Measurements from ENCODE around the gene NR5A1.

Gene NR5A1

GRCh38 chr9:124541824-124542223, 34.6 kb upstream of the NR5A1 start:
- TF ChIP-seq FOXP2 (optimal IDR thresholded peaks at IDR 0.05; ENCODE audit: control extremely low read depth, extremely low read length, insufficient read depth) (no peak), EZH2 (IDR thresholded peaks at IDR 0.05) (no peak), POLR2AphosphoS5 (IDR thresholded peaks at IDR 0.05; ENCODE audit: borderline replicate concordance, low read depth, low read length) (no peak)
- no peaks in the 10 kb centered on the region for H3K9me3 ChIP-seq (ENCODE audit: low read depth, low read length)

DNA sequence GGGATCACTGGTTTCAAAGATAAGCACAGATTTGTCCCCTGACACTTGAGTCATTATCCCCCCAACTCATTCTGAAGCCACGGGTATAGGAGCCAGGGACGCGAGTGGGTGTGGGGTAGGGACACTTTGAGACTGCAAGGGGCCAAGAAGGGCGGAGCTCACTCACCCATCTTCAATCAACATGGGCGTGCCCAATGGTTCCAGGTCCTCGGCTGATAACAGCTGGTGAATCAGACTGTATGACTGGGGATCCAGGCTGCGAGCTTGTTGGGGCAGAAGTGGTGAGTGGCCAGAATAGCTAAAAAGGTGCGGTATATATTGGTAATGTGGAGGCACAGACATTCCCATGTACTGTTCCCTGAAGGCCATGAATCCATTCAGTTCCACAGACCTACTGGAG, 30.7 kb upstream of the NR5A1 start:
- H3K36me3 ChIP-seq (ENCODE audit: insufficient read depth, low read length) = no peaks in the 10 kb centered on the region; the same call in 1 of the 2 replicates
- H3K4me3 ChIP-seq = no peak overlapping the region
- H3K9ac ChIP-seq (ENCODE audit: insufficient read length) = no peak overlapping the region
- DNase-seq (ENCODE audit: low read depth, low spot score) = no peak
- no peaks in the 10 kb centered on the region for H3K9me3 ChIP-seq (ENCODE audit: low read depth, low read length)
- TF ChIP-seq POLR2AphosphoS5 (IDR thresholded peaks at IDR 0.05; ENCODE audit: borderline replicate concordance, low read depth, low read length) (no peak), FOXP2 (optimal IDR thresholded peaks at IDR 0.05; ENCODE audit: control extremely low read depth, extremely low read length, insufficient read depth) (no peak), EZH2 (IDR thresholded peaks at IDR 0.05) (no peak)
- no peak overlapping the region for H3K27ac ChIP-seq

More at GRCh38 chr9:124541824-124542223, 34.6 kb upstream of the NR5A1 start:
- Histone ChIP-seq H3K36me3 (ENCODE audit: insufficient read depth, low read length) (no peaks in the 10 kb centered on the region; the same call in 1 of the 2 replicates), H3K9ac (ENCODE audit: insufficient read length) (no peak overlapping the region), H3K27ac (no peak overlapping the region), H3K4me3 (no peak overlapping the region)
- DNase-seq (ENCODE audit: low read depth, low spot score) = no peak

GRCh38 chr9:124535846-124536245, 28.6 kb upstream of the NR5A1 start:
- H3K36me3 ChIP-seq (ENCODE audit: insufficient read depth, low read length) = no peaks in the 10 kb centered on the region; the same call in 1 of the 2 replicates
- no peak overlapping the region for H3K27ac ChIP-seq
- no peak overlapping the region for H3K4me3 ChIP-seq
- no peak overlapping the region for H3K9ac ChIP-seq (ENCODE audit: insufficient read length)
- TF ChIP-seq POLR2AphosphoS5 (IDR thresholded peaks at IDR 0.05; ENCODE audit: borderline replicate concordance, low read depth, low read length) (no peak), FOXP2 (optimal IDR thresholded peaks at IDR 0.05; ENCODE audit: control extremely low read depth, extremely low read length, insufficient read depth) (no peak), EZH2 (IDR thresholded peaks at IDR 0.05) (no peak)
- H3K9me3 ChIP-seq (ENCODE audit: low read depth, low read length) = no peaks in the 10 kb centered on the region
- DNase-seq (ENCODE audit: low read depth, low spot score) = no peak

GRCh38 chr9:124532897-124533296, 25.7 kb upstream of the NR5A1 start:
- Histone ChIP-seq H3K27ac (no peak overlapping the region), H3K36me3 (ENCODE audit: insufficient read depth, low read length) (no peaks in the 10 kb centered on the region; the same call in 1 of the 2 replicates), H3K9me3 (ENCODE audit: low read depth, low read length) (no peaks in the 10 kb centered on the region), H3K4me3 (no peak overlapping the region), H3K9ac (ENCODE audit: insufficient read length) (no peak overlapping the region)
- TF ChIP-seq POLR2AphosphoS5 (IDR thresholded peaks at IDR 0.05; ENCODE audit: borderline replicate concordance, low read depth, low read length) (no peak), EZH2 (IDR thresholded peaks at IDR 0.05) (no peak), FOXP2 (optimal IDR thresholded peaks at IDR 0.05; ENCODE audit: control extremely low read depth, extremely low read length, insufficient read depth) (no peak)
- no peak for DNase-seq (ENCODE audit: low read depth, low spot score)

DNA sequence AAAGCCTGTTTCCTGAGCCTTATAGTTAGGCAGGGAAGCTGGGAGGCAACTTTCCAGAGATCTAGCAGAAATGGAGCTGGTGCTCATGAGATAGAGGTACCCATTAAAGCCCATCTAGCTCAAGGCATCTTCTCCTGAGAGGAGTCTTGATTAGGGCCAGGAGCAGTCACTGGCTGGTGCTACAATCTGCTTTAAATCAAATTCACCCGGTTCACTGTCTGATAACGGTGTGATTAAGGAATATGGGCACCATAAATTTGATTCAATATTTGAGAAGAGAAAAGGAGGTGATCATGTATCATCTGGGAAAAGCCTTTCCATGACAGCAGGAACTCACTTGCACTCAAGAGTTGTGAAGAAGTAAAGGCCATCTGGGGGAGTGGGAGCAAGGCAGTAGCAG, 23.9 kb upstream of the NR5A1 start:
- Histone ChIP-seq H3K9ac (ENCODE audit: insufficient read length) (no peak overlapping the region), H3K36me3 (ENCODE audit: insufficient read depth, low read length) (no peaks in the 10 kb centered on the region), H3K4me3 (no peak overlapping the region), H3K27ac (no peak overlapping the region), H3K9me3 (ENCODE audit: low read depth, low read length) (no peaks in the 10 kb centered on the region)
- TF ChIP-seq EZH2 (IDR thresholded peaks at IDR 0.05) = no peak
- TF ChIP-seq POLR2AphosphoS5 (IDR thresholded peaks at IDR 0.05; ENCODE audit: borderline replicate concordance, low read depth, low read length) = no peak
- no peak for TF ChIP-seq FOXP2 (optimal IDR thresholded peaks at IDR 0.05; ENCODE audit: control extremely low read depth, extremely low read length, insufficient read depth)
- no peak for DNase-seq (ENCODE audit: low read depth, low spot score)

DNA sequence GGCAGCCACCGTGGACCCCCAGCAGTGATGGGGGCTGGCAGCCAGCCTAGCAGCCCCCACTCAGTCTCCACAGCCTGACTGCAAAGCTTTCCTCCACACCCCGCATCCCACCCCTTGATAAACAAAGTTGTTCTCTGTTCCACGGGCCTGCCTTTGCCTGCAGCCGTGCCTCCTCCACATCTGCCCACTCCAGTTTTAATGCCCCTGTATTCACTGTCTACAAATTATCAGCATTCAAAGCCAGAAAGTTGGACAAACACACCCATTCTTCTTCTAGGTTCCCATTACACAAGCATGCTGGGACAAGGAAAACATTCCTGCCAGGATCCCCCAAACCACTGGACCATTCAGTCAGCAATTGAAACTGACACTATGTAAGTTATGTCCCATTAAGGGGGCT, 23.0 kb upstream of the NR5A1 start:
- no peak overlapping the region for H3K27ac ChIP-seq
- no peak overlapping the region for H3K4me3 ChIP-seq
- TF ChIP-seq POLR2AphosphoS5 (IDR thresholded peaks at IDR 0.05; ENCODE audit: borderline replicate concordance, low read depth, low read length) (no peak), FOXP2 (optimal IDR thresholded peaks at IDR 0.05; ENCODE audit: control extremely low read depth, extremely low read length, insufficient read depth) (no peak), EZH2 (IDR thresholded peaks at IDR 0.05) (no peak)
- no peaks in the 10 kb centered on the region for H3K36me3 ChIP-seq (ENCODE audit: insufficient read depth, low read length)
- H3K9me3 ChIP-seq (ENCODE audit: low read depth, low read length) = no peaks in the 10 kb centered on the region
- H3K9ac ChIP-seq (ENCODE audit: insufficient read length) = no peak overlapping the region
- DNase-seq (ENCODE audit: low read depth, low spot score) = no peak

GRCh38 chr9:124527781-124528180, 20.6 kb upstream of the NR5A1 start:
- no peak overlapping the region for H3K27ac ChIP-seq
- no peaks in the 10 kb centered on the region for H3K9me3 ChIP-seq (ENCODE audit: low read depth, low read length)
- DNase-seq (ENCODE audit: low read depth, low spot score) = no peak
- H3K9ac ChIP-seq (ENCODE audit: insufficient read length) = no peak overlapping the region
- H3K36me3 ChIP-seq (ENCODE audit: insufficient read depth, low read length) = no peaks in the 10 kb centered on the region
- no peak overlapping the region for H3K4me3 ChIP-seq
- TF ChIP-seq POLR2AphosphoS5 (IDR thresholded peaks at IDR 0.05; ENCODE audit: borderline replicate concordance, low read depth, low read length) (no peak), EZH2 (IDR thresholded peaks at IDR 0.05) (no peak), FOXP2 (optimal IDR thresholded peaks at IDR 0.05; ENCODE audit: control extremely low read depth, extremely low read length, insufficient read depth) (no peak)

DNA sequence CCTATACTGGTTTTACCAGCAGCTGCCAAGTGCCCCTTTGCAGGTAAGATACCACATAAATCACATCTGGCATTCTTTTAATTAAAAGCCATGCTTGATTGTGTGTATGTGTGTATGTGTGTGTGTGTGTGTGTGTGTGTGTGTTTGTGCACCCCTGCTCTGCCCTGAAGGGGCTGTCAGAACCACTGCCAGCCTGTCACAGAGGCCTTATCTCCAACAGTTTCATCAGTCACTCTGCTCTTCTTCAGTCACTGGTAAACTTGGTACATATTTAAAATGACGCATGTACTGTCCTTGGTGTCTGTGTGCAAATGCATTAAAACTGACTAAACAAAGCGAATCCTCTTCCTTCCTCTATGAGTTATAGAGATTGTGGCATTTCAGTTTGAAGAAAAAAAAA, 19.0 kb upstream of the NR5A1 start:
- no peak for DNase-seq (ENCODE audit: low read depth, low spot score)
- H3K9ac ChIP-seq (ENCODE audit: insufficient read length) = no peak overlapping the region
- no peaks in the 10 kb centered on the region for H3K9me3 ChIP-seq (ENCODE audit: low read depth, low read length)
- TF ChIP-seq EZH2 (IDR thresholded peaks at IDR 0.05) = no peak
- TF ChIP-seq FOXP2 (optimal IDR thresholded peaks at IDR 0.05; ENCODE audit: control extremely low read depth, extremely low read length, insufficient read depth) = no peak
- no peak for TF ChIP-seq POLR2AphosphoS5 (IDR thresholded peaks at IDR 0.05; ENCODE audit: borderline replicate concordance, low read depth, low read length)
- H3K27ac ChIP-seq = no peak overlapping the region
- no peak overlapping the region for H3K4me3 ChIP-seq
- H3K36me3 ChIP-seq (ENCODE audit: insufficient read depth, low read length) = no peaks in the 10 kb centered on the region

Measured in SK-N-MC (cell line).